Activated CD4-positive, alpha-beta memory T cell treated with anti-CD3 and anti-CD28 coated beads for 36 hours (primary cell): Measurements from ENCODE around the gene C18orf32. TPM values are rescaled to one million over a fixed set of nuclear protein-coding genes. Genes with fewer than 3 reads are reported as not detected.
A peak's percentile ranks its signal among the peaks of the same experiment; 100 is the strongest.
"Not testable (repeated sequence)": the region's sequence is repeated elsewhere in the genome, so short reads cannot be mapped to it uniquely, and the experiment has no call there.

ENCODE experiments used
- CTCF ChIA-PET: fragments of 350-600 bp; sonication (Branson Sonifier 250); formaldehyde crosslinking; loops from one replicate; lab custom pipeline; 2021; ENCODE audit warnings: antibody characterized with exemption, inconsistent platforms; lab: Charles Lee
- POLR2A ChIA-PET: fragments of 350-600 bp; sonication (Branson Sonifier 250); formaldehyde crosslinking; loops from one replicate; lab custom pipeline; 2021; ENCODE audit warnings: antibody characterized with exemption; lab: Charles Lee
- DNase-seq: peaks from one replicate; pipeline ENCODE4 v3.0.0-alpha.2; 2020
- H3K27ac Mint-ChIP-seq: one replicate; pipeline ENCODE4 v1.8.0; 2021; ENCODE audit warnings: mixed read lengths
- H3K27me3 Mint-ChIP-seq: one replicate; pipeline ENCODE4 v1.8.0; 2021; ENCODE audit warnings: mixed read lengths
- H3K36me3 Mint-ChIP-seq: one replicate; pipeline ENCODE4 v1.8.0; 2021; ENCODE audit warnings: mixed read lengths
- H3K4me1 Mint-ChIP-seq: one replicate; pipeline ENCODE4 v1.8.0; 2021; ENCODE audit warnings: low read depth, mixed read lengths
- H3K4me3 Mint-ChIP-seq: one replicate; pipeline ENCODE4 v1.8.0; 2021; ENCODE audit warnings: mild to moderate bottlenecking, mixed read lengths
- H3K9me3 Mint-ChIP-seq: one replicate; pipeline ENCODE4 v1.8.0; 2021; ENCODE audit warnings: mixed read lengths
- intact Hi-C: fragments of 100-400 bp; cut with micrococcal nuclease; formaldehyde crosslinking; loops from one replicate; pipeline ENCODE4 v1.15.1; 2023
- total RNA-seq, 2 experiments: library from RNA; stranded (reverse); gene quantifications; one replicate each; pipeline ENCODE4 v1.2.3, GENCODE V29; 2021

The C18orf32 gene
- 10 to 100 TPM; 26.5 to 27.5 TPM for total RNA-seq

- intact Hi-C loops, result loop anchor here (1.0 to 10.0 kb wide), 4 partner anchors 27 to 542 kb away; partner anchors contain the start of genes ACAA2, DYM and LIPG
- Mint-ChIP-seq H3K4me1 (peaks cover 59% of the 10 kb centered on the region), H3K36me3 (peaks cover 63% of the 10 kb centered on the region), H3K27me3 (no peaks in the 10 kb centered on the region), H3K27ac (peak within 1 kb of the TSS; percentile 97), H3K9me3 (no peaks in the 10 kb centered on the region), H3K4me3 (peak within 1 kb of the TSS; percentile 97)
- ChIA-PET CTCF (interaction anchor here (1.1 to 2.8 kb wide), 3 partner anchors 9 to 40 kb away, joined by 3 to 12 read pairs (median 5); partner anchors contain the start of gene DYM), POLR2A (interaction anchor here (0.5 to 2.2 kb wide), 11 partner anchors 10 to 1708 kb away, joined by 3 to 13 read pairs (median 4); partner anchors contain the start of gene DYM)
- DNase-seq, result peak; percentile 96
Measured at GRCh38 chr18:49486953-49487710, at the start of gene C18orf32. TSS of gene C18orf32 (minus strand) at chr18:49487234. CDS start at chr18:49483748, 3,486 bp downstream.

GRCh38 chr18:49534846-49535601 is 48.0 kb upstream of the C18orf32 start:
- Mint-ChIP-seq H3K27me3 (peaks cover 7% of the 10 kb centered on the region), H3K4me3 (no peak overlapping the region), H3K9me3 (peaks cover 9% of the 10 kb centered on the region), H3K4me1 (no peaks in the 10 kb centered on the region), H3K27ac (no peak overlapping the region), H3K36me3 (no peaks in the 10 kb centered on the region)
- ChIA-PET POLR2A (no interaction called here), CTCF (interaction anchor here (0.6 kb wide), 1 partner anchor 516 kb away, joined by 3 read pairs; no protein-coding TSS in a partner anchor)
- DNase-seq, result no peak
- intact Hi-C loops, result no loop called here

GRCh38 chr18:49531678-49532153 is 44.7 kb upstream of the C18orf32 start:
- H3K4me1 Mint-ChIP-seq, result no peaks in the 10 kb centered on the region
- ChIA-PET POLR2A (no interaction called here), CTCF (no interaction called here)
- peaks cover 9% of the 10 kb centered on the region for H3K9me3 Mint-ChIP-seq
- peaks cover 10% of the 10 kb centered on the region for H3K27me3 Mint-ChIP-seq
- H3K4me3 Mint-ChIP-seq, result no peak overlapping the region
- no peak overlapping the region for H3K27ac Mint-ChIP-seq
- H3K36me3 Mint-ChIP-seq, result no peaks in the 10 kb centered on the region
- no peak for DNase-seq
- intact Hi-C loops, result no loop called here

- Mint-ChIP-seq H3K4me1 (no peaks in the 10 kb centered on the region), H3K4me3 (no peak overlapping the region), H3K36me3 (no peaks in the 10 kb centered on the region), H3K9me3 (peaks cover 1% of the 10 kb centered on the region), H3K27ac (no peak overlapping the region), H3K27me3 (peaks cover 10% of the 10 kb centered on the region)
- intact Hi-C loops, result no loop called here
- ChIA-PET CTCF (no interaction called here), POLR2A (no interaction called here)
- no peak for DNase-seq
Measured at GRCh38 chr18:49529596-49529995, 42.6 kb upstream of the C18orf32 start.

- CTCF ChIA-PET, result interaction anchor here (1.0 kb wide), 1 partner anchor 331 kb away, joined by 5 read pairs; no protein-coding TSS in a partner anchor
- H3K27ac Mint-ChIP-seq, result no peak overlapping the region
- H3K4me3 Mint-ChIP-seq, result no peak overlapping the region
Measured at GRCh38 chr18:49527631-49528327, 40.7 kb upstream of the C18orf32 start.

GRCh38 chr18:49525981-49526380 is 38.9 kb upstream of the C18orf32 start:
- H3K27ac Mint-ChIP-seq, result no peak overlapping the region
- H3K4me1 Mint-ChIP-seq, result no peaks in the 10 kb centered on the region
- H3K27me3 Mint-ChIP-seq, result peaks cover 8% of the 10 kb centered on the region
- H3K4me3 Mint-ChIP-seq, result no peak overlapping the region
- ChIA-PET CTCF (interaction anchor here (1.5 kb wide), 1 partner anchor 15 kb away, joined by 7 read pairs; no protein-coding TSS in a partner anchor), POLR2A (no interaction called here)
- intact Hi-C loops, result no loop called here
- H3K9me3 Mint-ChIP-seq, result no peaks in the 10 kb centered on the region
- no peak for DNase-seq
- no peaks in the 10 kb centered on the region for H3K36me3 Mint-ChIP-seq

More at GRCh38 chr18:49527631-49528327, 40.7 kb upstream of the C18orf32 start:
- Mint-ChIP-seq H3K9me3 (no peaks in the 10 kb centered on the region), H3K36me3 (no peaks in the 10 kb centered on the region), H3K27me3 (peaks cover 10% of the 10 kb centered on the region), H3K4me1 (no peaks in the 10 kb centered on the region)
- no peak for DNase-seq
- POLR2A ChIA-PET, result interaction anchor here (0.7 kb wide), 1 partner anchor 10 kb away, joined by 3 read pairs; no protein-coding TSS in a partner anchor
- intact Hi-C loops, result no loop called here

GRCh38 chr18:49524951-49525350 is 37.9 kb upstream of the C18orf32 start:
- Mint-ChIP-seq H3K36me3 (no peaks in the 10 kb centered on the region), H3K9me3 (no peaks in the 10 kb centered on the region), H3K27ac (no peak overlapping the region), H3K27me3 (peaks cover 3% of the 10 kb centered on the region), H3K4me3 (no peak overlapping the region), H3K4me1 (no peaks in the 10 kb centered on the region)
- no peak for DNase-seq
- intact Hi-C loops, result no loop called here
- ChIA-PET POLR2A (no interaction called here), CTCF (interaction anchor here (1.2 kb wide), 1 partner anchor 331 kb away, joined by 3 read pairs; no protein-coding TSS in a partner anchor)

- H3K36me3 Mint-ChIP-seq, result no peaks in the 10 kb centered on the region
- ChIA-PET CTCF (interaction anchor here (1.2 kb wide), 2 partner anchors 15 to 331 kb away, joined by 3 read pairs; no protein-coding TSS in a partner anchor), POLR2A (no interaction called here)
- H3K27ac Mint-ChIP-seq, result no peak overlapping the region
- intact Hi-C loops, result no loop called here
- H3K4me1 Mint-ChIP-seq, result no peaks in the 10 kb centered on the region
- peaks cover 3% of the 10 kb centered on the region for H3K27me3 Mint-ChIP-seq
- H3K9me3 Mint-ChIP-seq, result no peaks in the 10 kb centered on the region
- DNase-seq, result no peak
- H3K4me3 Mint-ChIP-seq, result no peak overlapping the region
Measured at GRCh38 chr18:49524349-49524748, 37.3 kb upstream of the C18orf32 start.

GRCh38 chr18:49523580-49524093 is 36.6 kb upstream of the C18orf32 start:
- H3K9me3 Mint-ChIP-seq, H3K36me3 Mint-ChIP-seq, H3K4me3 Mint-ChIP-seq, H3K27me3 Mint-ChIP-seq, intact Hi-C loops, H3K27ac Mint-ChIP-seq, POLR2A ChIA-PET, H3K4me1 Mint-ChIP-seq, DNase-seq: not testable (repeated sequence)
- CTCF ChIA-PET, result interaction anchor here (1.2 kb wide), 1 partner anchor 14 kb away, joined by 3 read pairs; no protein-coding TSS in a partner anchor

- Mint-ChIP-seq H3K4me1 (no peaks in the 10 kb centered on the region), H3K9me3 (no peaks in the 10 kb centered on the region), H3K4me3 (no peak overlapping the region), H3K27me3 (no peaks in the 10 kb centered on the region), H3K36me3 (no peaks in the 10 kb centered on the region), H3K27ac (no peak overlapping the region)
- ChIA-PET CTCF (interaction anchor here (1.3 kb wide), 1 partner anchor 11 kb away, joined by 5 read pairs; no protein-coding TSS in a partner anchor), POLR2A (no interaction called here)
- no peak for DNase-seq
- intact Hi-C loops, result no loop called here
Measured at GRCh38 chr18:49521216-49521835, 34.3 kb upstream of the C18orf32 start.

GRCh38 chr18:49520661-49521145 is 33.7 kb upstream of the C18orf32 start:
- Mint-ChIP-seq H3K27me3 (no peaks in the 10 kb centered on the region), H3K4me3 (no peak overlapping the region), H3K36me3 (no peaks in the 10 kb centered on the region), H3K4me1 (no peaks in the 10 kb centered on the region), H3K9me3 (no peaks in the 10 kb centered on the region), H3K27ac (no peak overlapping the region)
- ChIA-PET CTCF (no interaction called here), POLR2A (no interaction called here)
- no peak for DNase-seq
- intact Hi-C loops, result no loop called here
